IMR-90 (cell line): ENCODE measurements around the gene NPR3. TPM values are rescaled to one million over a fixed set of nuclear protein-coding genes. Genes with fewer than 3 reads are reported as not detected.
A peak's percentile ranks its signal among the peaks of the same experiment; 100 is the strongest.

Experiments
- ATAC-seq: fragments of 200-7000 bp; cut with Tn5 transposase; 2 replicates; pipeline ENCODE4 v1.9.1; 2020; ENCODE audit warnings: low read depth, mild to moderate bottlenecking, moderate library complexity
- BruUV-seq: library from RNA; stranded (reverse); fragments of 400-500 nt; replicated peaks from 2 replicates; lab custom pipeline; 2021; lab: Mats Ljungman, UMichigan
- CTCF ChIA-PET: fragments of 300-600 bp; formaldehyde crosslinking; extraction: SDS; loops from one replicate; lab custom pipeline; 2021; ENCODE audit warnings: antibody characterized with exemption; lab: Yijun Ruan, JAX
- POLR2A ChIA-PET: fragments of 300-600 bp; sonication (Branson Sonifier 250); formaldehyde crosslinking; loops from one replicate; lab custom pipeline; 2022; ENCODE audit warnings: antibody characterized with exemption; ENCODE audit not compliant: unreplicated experiment; lab: Charles Lee
- DNase-seq: peaks from one replicate; pipeline ENCODE4 v3.0.0; 2013
- H2AFZ ChIP-seq: replicated peaks from 2 replicates; pipeline ENCODE3; 2013; ENCODE audit warnings: low read length, mild to moderate bottlenecking; ENCODE audit not compliant: poor library complexity
- H2AK5ac ChIP-seq: 2 replicates; pipeline ENCODE4 v1.6.1; 2013; ENCODE audit warnings: low read depth, low read length, inconsistent platforms
- H2AK9ac ChIP-seq: replicated peaks from 2 replicates; pipeline ENCODE3; 2013; ENCODE audit warnings: mild to moderate bottlenecking, low read depth, low read length, moderate library complexity; ENCODE audit not compliant: poor library complexity
- H2BK120ac ChIP-seq: 2 replicates; pipeline ENCODE4 v1.6.1; 2013; ENCODE audit warnings: low read depth, low read length, inconsistent platforms
- H2BK15ac ChIP-seq: 3 replicates; pipeline ENCODE4 v1.6.1; 2013; ENCODE audit warnings: low read depth, low read length, inconsistent platforms
- H2BK20ac ChIP-seq: 2 replicates; pipeline ENCODE4 v1.6.1; 2013; ENCODE audit warnings: low read depth, mild to moderate bottlenecking, inconsistent platforms, low read length, moderate library complexity
- H2BK5ac ChIP-seq: 2 replicates; pipeline ENCODE4 v1.6.1; 2013; ENCODE audit warnings: mild to moderate bottlenecking, low read depth, low read length, inconsistent platforms; ENCODE audit not compliant: poor library complexity, severe bottlenecking
- H3K14ac ChIP-seq: replicated peaks from 2 replicates; pipeline ENCODE4 v1.6.1; 2013; ENCODE audit warnings: low read depth, low read length, inconsistent platforms
- H3K18ac ChIP-seq: 2 replicates; pipeline ENCODE4 v1.6.1; 2013; ENCODE audit warnings: low read depth, low read length, control low read depth
- H3K23ac ChIP-seq: 2 replicates; pipeline ENCODE4 v1.6.1; 2013; ENCODE audit warnings: low read depth, low read length, inconsistent platforms
- H3K27ac ChIP-seq: 2 replicates; pipeline ENCODE4 v1.5.1; 2013; ENCODE audit warnings: mild to moderate bottlenecking, control low read depth, low read length; ENCODE audit not compliant: insufficient read depth
- H3K27me3 ChIP-seq: 2 replicates; pipeline ENCODE4 v1.6.1; 2013; ENCODE audit warnings: low read length; ENCODE audit not compliant: control insufficient read depth, insufficient read depth
- H3K36me3 ChIP-seq: 2 replicates; pipeline ENCODE4 v1.6.1; 2013; ENCODE audit warnings: low read length, mixed read lengths; ENCODE audit not compliant: control insufficient read depth, insufficient read depth
- H3K4ac ChIP-seq: 2 replicates; pipeline ENCODE4 v1.6.1; 2013; ENCODE audit warnings: low read depth, low read length, inconsistent platforms
- H3K4me1 ChIP-seq: 2 replicates; pipeline ENCODE4 v1.6.1; 2013; ENCODE audit warnings: low read length, mixed read lengths; ENCODE audit not compliant: control insufficient read depth, insufficient read depth
- H3K4me2 ChIP-seq: 2 replicates; pipeline ENCODE4 v1.6.1; 2013; ENCODE audit warnings: low read depth, mild to moderate bottlenecking, control low read depth, low read length, moderate library complexity
- H3K4me3 ChIP-seq: 2 replicates; pipeline ENCODE4 v1.5.1; 2013; ENCODE audit warnings: low read depth, mild to moderate bottlenecking, control low read depth, low read length, moderate library complexity; ENCODE audit not compliant: insufficient read depth
- H3K56ac ChIP-seq: 2 replicates; pipeline ENCODE4 v1.6.1; 2013; ENCODE audit warnings: low read length, inconsistent platforms; ENCODE audit not compliant: insufficient read depth; ENCODE audit errors: extremely low read depth
- H3K79me1 ChIP-seq, 2 experiments: 2 replicates each; pipeline ENCODE4 v1.6.1; 2013; ENCODE audit warnings: low read length in 2 of 2, inconsistent platforms in 1 of 2, low read depth in 1 of 2
- H3K9ac ChIP-seq: 2 replicates; pipeline ENCODE4 v1.6.1; 2013; ENCODE audit warnings: low read depth, low read length, control low read depth
- H3K9me1 ChIP-seq: 2 replicates; pipeline ENCODE4 v1.6.1; 2013; ENCODE audit warnings: low read length, inconsistent platforms; ENCODE audit not compliant: insufficient read depth
- H3K9me3 ChIP-seq: 2 replicates; pipeline ENCODE4 v1.6.1; 2013; ENCODE audit warnings: low read length; ENCODE audit not compliant: control insufficient read depth, insufficient read depth
- H4K20me1 ChIP-seq: 2 replicates; pipeline ENCODE4 v1.6.1; 2013; ENCODE audit warnings: low read length, inconsistent platforms; ENCODE audit not compliant: insufficient read depth
- H4K5ac ChIP-seq: 2 replicates; pipeline ENCODE4 v1.6.1; 2013; ENCODE audit warnings: mild to moderate bottlenecking, low read depth, low read length, control low read depth
- H4K8ac ChIP-seq, 2 experiments: 2 replicates each; pipeline ENCODE4 v1.6.1; 2013; ENCODE audit warnings: low read depth in 2 of 2, low read length in 2 of 2, control low read depth in 1 of 2, inconsistent platforms in 1 of 2
- H4K91ac ChIP-seq: 2 replicates; pipeline ENCODE4 v1.6.1; 2013; ENCODE audit warnings: low read depth, low read length, inconsistent platforms; ENCODE audit not compliant: insufficient read depth
- BHLHE40 ChIP-seq: fragments of 150-350 bp; IDR thresholded peaks from 2 replicates; pipeline ENCODE4 v1.6.1; 2016; ENCODE audit warnings: mild to moderate bottlenecking, low read depth, low read length
- CEBPB ChIP-seq: IDR thresholded peaks from 2 replicates; pipeline ENCODE4 v1.6.1; 2012; ENCODE audit warnings: low read depth, low read length, improper control_type of control experiment
- CHD1 ChIP-seq: IDR thresholded peaks from 2 replicates; pipeline ENCODE4 v1.6.1; 2012; ENCODE audit warnings: low read depth, low read length, improper control_type of control experiment
- MAZ ChIP-seq: IDR thresholded peaks from 2 replicates; pipeline ENCODE4 v1.6.1; 2012; ENCODE audit warnings: low read depth, mild to moderate bottlenecking, low read length, improper control_type of control experiment, moderate library complexity, borderline replicate concordance
- MXI1 ChIP-seq: IDR thresholded peaks from 2 replicates; pipeline ENCODE4 v1.6.1; 2012; ENCODE audit warnings: low read depth, mild to moderate bottlenecking, low read length, moderate library complexity, borderline replicate concordance
- RAD21 ChIP-seq: IDR thresholded peaks from 2 replicates; pipeline ENCODE4 v1.6.1; 2012; ENCODE audit warnings: low read length, improper control_type of control experiment
- RCOR1 ChIP-seq: IDR thresholded peaks from 2 replicates; pipeline ENCODE4 v1.6.1; 2012; ENCODE audit warnings: mild to moderate bottlenecking, low read length, improper control_type of control experiment; ENCODE audit not compliant: insufficient replicate concordance
- RFX5 ChIP-seq: IDR thresholded peaks from 2 replicates; pipeline ENCODE4 v1.8.0; 2012; ENCODE audit warnings: low read depth, mild to moderate bottlenecking, low read length, moderate library complexity
- SMC3 ChIP-seq: fragments of 150-350 bp; IDR thresholded peaks from 2 replicates; pipeline ENCODE4 v1.6.1; 2016; ENCODE audit warnings: low read depth, mild to moderate bottlenecking, antibody characterized with exemption, low read length, moderate library complexity
- WGBS, 2 experiments: methylation state at CpG; one replicate each; pipeline versions ENCODE4 v1.1.5 to v1.1.7; 2013; ENCODE audit warnings: missing lambda C conversion rate in 2 of 2; ENCODE audit not compliant: insufficient read length in 1 of 2; ENCODE audit errors: extremely low coverage in 2 of 2; 5-methylcytosine and 5-hydroxymethylcytosine counted together
- dilution Hi-C: fragments of 300-500 bp; cut with HindIII; formaldehyde crosslinking; loops from one replicate; pipeline ENCODE4 v1.14.3; 2018; ENCODE audit warnings: low sequenced_read_pairs; ENCODE audit not compliant: unreplicated experiment
- in situ Hi-C: fragments of 300-500 bp; cut with MboI; formaldehyde crosslinking; loops from 3 replicates; pipeline ENCODE4 v1.14.3; 2019; ENCODE audit warnings: low sequenced_read_pairs, inconsistent platforms, mixed read lengths
- intact Hi-C: fragments of 100-400 bp; cut with micrococcal nuclease; formaldehyde crosslinking; loops from 2 replicates; pipeline ENCODE4 v1.10.0; 2022
- polyA plus RNA-seq, 3 experiments: library from polyadenylated mRNA; depleted of rRNA; stranded (reverse); fragments of >200 nt; gene quantifications; 2 replicates each; pipeline ENCODE4 v1.2.3, GENCODE V29; 2012; ENCODE audit warnings: low replicate concordance in 1 of 3
- total RNA-seq: library from RNA; depleted of rRNA; stranded (reverse); fragments of >200 nt; gene quantifications from 2 replicates; pipeline ENCODE4 v1.2.3, GENCODE V29; 2012

Gene NPR3
- total and polyA plus RNA-seq, 2 of the 4 experiments (the other 2 are of a cell fraction) = 24.6 to 88.2 TPM

DNA sequence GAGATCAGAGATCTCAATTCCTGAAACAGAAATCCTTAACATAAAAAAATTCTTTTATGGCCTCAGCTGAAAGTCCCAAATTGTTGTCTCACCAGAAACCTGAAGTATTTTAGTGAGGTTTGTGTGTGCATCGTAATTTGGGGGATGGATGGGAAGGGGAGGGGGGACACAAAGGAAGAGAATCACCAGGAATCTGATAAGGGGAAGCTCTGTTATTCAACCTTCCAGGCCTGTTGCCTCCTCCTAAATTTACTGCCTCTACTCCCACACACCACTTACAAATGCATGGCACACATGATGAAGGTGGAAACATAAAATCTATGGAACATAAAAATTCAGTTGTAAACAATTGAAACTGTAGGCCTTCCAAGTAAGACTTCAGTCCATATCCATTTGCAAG, 97.7 kb downstream of the NPR3 start (continued):
- TF ChIP-seq RCOR1 (no peak), RAD21 (no peak), CHD1 (no peak)

DNA sequence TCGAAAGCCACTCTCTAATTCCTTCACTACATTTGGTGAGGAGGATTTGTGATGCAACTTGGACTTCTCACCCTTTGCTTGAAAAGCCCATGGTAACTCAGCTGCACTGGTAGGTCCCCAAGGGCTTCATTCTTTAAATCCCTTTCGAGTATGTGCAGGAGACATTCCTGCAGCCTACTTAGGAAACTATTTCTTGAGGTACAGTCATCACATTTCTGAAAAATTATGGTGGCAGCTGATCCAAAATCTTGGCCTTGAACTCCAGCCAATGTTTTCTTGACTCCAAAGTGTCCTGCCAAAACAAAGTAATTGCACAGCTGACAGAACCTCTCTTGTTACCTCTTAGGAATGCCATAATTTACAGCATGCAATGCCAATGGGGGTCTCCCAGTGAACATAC, 99.7 kb downstream of the NPR3 start:
- H3K27ac ChIP-seq = peak overlapping the region; percentile 82; the same call in 1 of the 2 replicates
- H3K4me2 ChIP-seq = no peak overlapping the region; the same call in 1 of the 2 replicates
- no peak overlapping the region for H4K5ac ChIP-seq
- peak overlapping the region; percentile 45; the same call in 1 of the 2 replicates for H3K23ac ChIP-seq
- peak; percentile 68 for DNase-seq
- no peaks in the 10 kb centered on the region for H3K36me3 ChIP-seq
- peak overlapping the region; percentile 48 for H2BK5ac ChIP-seq
- CTCF ChIA-PET = interaction anchor here (0.7 kb wide), 1 partner anchor 9 kb away, joined by 3 read pairs; no protein-coding TSS in a partner anchor
- BruUV-seq = no TSS peak
- intact Hi-C loops = loop anchor here (2.0 kb wide), 1 partner anchor 42 kb away; no protein-coding TSS in a partner anchor
- H3K9me3 ChIP-seq = no peaks in the 10 kb centered on the region
- H2AFZ ChIP-seq = no peak overlapping the region
- H3K14ac ChIP-seq = no peak overlapping the region
- no peak overlapping the region for H4K8ac ChIP-seq
- no peaks in the 10 kb centered on the region for H3K9me1 ChIP-seq
- H2AK5ac ChIP-seq = no peak overlapping the region
- POLR2A ChIA-PET = interaction anchor here (0.5 kb wide), 1 partner anchor 288 kb away, joined by 4 read pairs; no protein-coding TSS in a partner anchor
- peaks cover 10% of the 10 kb centered on the region for H3K4me1 ChIP-seq
- no peak overlapping the region for H3K56ac ChIP-seq
- 20% methylated on average over 1 of the region's 2 CpGs; no CpG with 5 or more reads in 1 of the 2 experiments for WGBS, 2 experiments
- 0 out of 2 replicates have a peak overlapping the region, but pooled peaks have one; percentile 14 for H2BK20ac ChIP-seq
- H3K9ac ChIP-seq = no peak overlapping the region
- peak; percentile 65 for ATAC-seq
- TF ChIP-seq BHLHE40 (no peak), SMC3 (no peak), MXI1 (no peak), MAZ (no peak), RCOR1 (no peak), RFX5 (no peak), CEBPB (peak; percentile 39)
- no peaks in the 10 kb centered on the region for H4K20me1 ChIP-seq
- in situ Hi-C loops = no loop called here
- H3K4me3 ChIP-seq = no peak overlapping the region
- no peaks in the 10 kb centered on the region for H3K27me3 ChIP-seq
- no peak overlapping the region for H2AK9ac ChIP-seq
- H3K79me1 ChIP-seq = no peaks in the 10 kb centered on the region
- dilution Hi-C loops = no loop called here
- 0 out of 2 replicates have a peak overlapping the region, but pooled peaks have one; percentile 46 for H2BK120ac ChIP-seq
- H4K91ac ChIP-seq = no peak overlapping the region
- H3K4ac ChIP-seq = no peak overlapping the region
- H2BK15ac ChIP-seq = no peak overlapping the region
- H3K18ac ChIP-seq = 0 out of 2 replicates have a peak overlapping the region, but pooled peaks have one; percentile 35
